Cortex of kidney (tissue), 1 donor: ENCODE data around the gene CD151.

Experiments
- DNase-seq: peaks from one replicate; lab custom pipeline; 2025; lab: John Stamatoyannopoulos, UW

The CD151 gene

GRCh38 chr11:858053-858761 is 25.5 kb downstream of the CD151 start:
- DNase-seq, result no peak

- no peak for DNase-seq
Observed at GRCh38 chr11:858762-859339, 26.1 kb downstream of the CD151 start.

GRCh38 chr11:859394-860131 is 26.8 kb downstream of the CD151 start:
- DNase-seq, result no peak

DNA sequence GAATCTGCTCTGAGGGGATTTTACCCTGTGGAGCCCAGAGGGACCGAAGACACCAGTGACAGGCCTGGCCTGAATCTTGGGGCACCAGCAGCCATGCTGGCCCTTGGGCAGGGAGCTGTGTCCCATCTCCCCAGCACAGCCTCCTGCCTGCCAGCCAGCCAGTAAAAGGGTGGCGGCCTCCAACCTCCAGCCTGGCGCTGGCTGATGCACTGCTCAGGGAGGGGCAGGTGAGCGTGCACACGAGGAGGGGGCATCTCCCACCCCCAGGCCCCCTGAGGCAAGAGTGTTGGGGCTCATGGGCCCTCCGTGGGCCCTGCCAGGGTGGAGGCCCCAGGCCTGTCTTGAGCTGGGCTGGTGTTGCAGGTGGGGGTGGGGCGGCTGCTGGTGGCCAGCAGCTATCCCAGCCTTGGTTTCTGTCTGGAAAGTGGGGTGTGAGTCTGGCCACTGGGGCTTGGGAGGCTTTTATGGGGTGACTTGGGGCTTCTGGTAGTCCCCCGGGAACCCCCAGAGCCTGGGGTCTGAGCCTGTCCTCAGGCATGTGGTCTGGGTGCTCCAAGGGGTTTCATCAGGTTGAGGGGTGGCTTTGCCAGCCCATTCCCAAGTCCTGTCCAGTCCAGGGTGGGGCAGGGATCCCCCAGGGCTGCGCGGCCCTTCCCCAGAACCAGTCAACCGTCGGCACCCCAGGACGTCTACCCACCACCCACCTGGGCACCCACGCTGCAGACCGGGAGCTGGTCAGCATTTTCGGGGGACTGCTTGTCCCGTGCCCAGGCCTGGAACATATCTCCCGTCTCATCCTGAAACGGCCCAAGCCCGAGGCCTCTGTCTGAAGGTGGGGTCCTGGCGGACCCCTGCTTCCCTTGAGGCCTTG is 27.7 kb downstream of the CD151 start:
- DNase-seq, result no peak

GRCh38 chr11:861105-861479 is 28.3 kb downstream of the CD151 start:
- DNase-seq, result no peak

- DNase-seq, result no peak
Observed at GRCh38 chr11:862081-862661, 29.4 kb downstream of the CD151 start.

DNA sequence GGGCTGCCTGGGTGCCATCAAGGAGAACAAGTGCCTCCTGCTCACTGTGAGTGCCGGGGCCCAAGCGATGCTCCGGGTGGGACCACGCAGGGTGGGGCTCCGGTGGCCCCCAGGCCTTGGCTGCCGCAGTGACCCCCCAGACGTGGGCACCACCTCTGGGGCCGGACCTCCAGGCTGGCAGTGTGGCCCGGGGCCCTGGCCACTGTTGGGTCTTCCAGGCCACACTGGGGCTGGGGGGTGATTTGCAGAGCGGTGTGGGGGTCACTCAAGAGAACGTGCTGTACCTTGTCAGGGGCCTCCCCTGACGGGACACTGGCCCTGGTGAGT is 29.9 kb downstream of the CD151 start:
- DNase-seq, result no peak

DNA sequence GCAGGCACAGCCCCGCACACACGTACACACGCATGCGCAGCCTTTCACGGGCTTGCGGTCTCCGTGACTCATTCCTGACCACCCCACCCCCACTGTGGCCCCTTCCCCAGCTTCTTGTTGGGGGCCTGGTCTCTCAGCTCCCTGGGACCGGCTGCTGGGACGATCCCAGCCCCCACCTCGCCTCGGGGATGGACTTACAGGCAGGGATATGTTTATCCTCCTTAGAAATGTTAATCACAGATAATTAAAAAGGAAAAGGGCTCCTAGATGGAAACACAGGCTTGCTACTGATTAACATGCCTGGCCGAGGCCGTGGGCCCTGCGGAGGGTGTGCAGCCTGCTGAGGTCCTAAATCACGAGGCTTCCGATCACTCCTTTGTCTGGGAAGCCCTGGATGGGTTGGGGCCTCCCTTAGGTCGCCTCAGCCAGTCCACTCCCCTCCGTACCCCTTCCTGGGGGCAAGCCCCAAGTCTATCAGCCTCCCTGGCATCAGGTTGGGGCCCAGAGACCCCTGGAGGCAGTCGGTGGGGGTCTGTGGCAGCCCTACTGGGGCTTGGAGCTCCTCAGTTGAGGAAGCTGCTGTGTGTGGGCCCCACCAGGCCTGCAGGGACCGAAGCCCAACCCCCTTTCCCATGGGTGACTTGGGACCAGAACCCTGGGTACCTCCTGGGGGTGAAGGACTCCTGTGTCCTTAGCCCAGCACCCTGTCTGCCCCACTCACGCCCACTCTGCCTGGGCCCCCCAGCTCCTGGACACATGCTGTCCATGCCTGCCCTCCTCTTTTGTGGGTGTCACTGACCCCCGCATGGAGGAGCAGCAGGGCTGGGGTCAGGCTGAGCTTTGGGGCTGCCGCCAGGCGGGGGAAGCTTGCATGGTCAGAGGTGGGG is 30.5 kb downstream of the CD151 start:
- no peak for DNase-seq

DNA sequence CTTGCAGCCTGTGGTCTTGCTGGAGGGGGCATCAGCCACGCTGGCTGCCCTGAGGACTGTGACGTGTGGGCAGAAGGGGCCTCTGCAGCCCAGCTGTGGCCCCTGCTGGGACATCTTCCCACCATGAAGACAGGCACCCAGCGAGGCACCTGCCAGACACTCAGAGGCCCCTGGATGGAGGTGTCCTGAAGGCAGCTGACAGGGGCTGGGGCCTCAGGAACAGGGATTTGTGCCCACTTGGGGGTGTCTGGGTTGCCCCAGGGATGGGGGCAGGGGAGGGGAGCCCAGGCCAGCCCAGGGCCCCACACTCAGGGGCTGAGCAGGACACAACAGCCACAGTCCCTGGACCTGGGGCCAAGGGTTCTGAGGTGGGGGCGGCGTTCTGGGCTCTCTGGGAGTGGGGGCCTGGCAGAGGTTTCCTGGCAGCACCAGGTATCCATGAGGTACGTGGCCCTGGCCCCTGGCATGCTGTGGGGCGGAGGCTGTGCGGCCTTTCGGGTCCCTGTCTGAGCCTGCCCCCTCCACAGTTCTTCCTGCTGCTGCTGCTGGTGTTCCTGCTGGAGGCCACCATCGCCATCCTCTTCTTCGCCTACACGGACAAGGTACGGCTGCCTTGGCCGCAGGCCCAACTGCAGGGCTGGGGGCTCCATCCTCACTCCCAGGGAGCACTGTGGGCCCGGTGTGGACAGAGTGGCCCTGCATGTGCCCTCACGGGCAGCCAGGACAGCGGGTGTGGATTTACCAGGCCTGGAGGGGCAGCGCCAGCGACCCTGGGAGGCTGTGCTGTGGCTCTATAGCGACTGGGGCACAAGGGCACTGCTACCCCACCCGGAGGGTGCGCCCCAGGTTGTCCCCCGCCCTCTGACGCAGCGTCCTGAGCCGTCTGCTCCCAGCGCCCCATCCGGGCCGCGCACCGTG is 31.4 kb downstream of the CD151 start:
- DNase-seq, result no peak

DNA sequence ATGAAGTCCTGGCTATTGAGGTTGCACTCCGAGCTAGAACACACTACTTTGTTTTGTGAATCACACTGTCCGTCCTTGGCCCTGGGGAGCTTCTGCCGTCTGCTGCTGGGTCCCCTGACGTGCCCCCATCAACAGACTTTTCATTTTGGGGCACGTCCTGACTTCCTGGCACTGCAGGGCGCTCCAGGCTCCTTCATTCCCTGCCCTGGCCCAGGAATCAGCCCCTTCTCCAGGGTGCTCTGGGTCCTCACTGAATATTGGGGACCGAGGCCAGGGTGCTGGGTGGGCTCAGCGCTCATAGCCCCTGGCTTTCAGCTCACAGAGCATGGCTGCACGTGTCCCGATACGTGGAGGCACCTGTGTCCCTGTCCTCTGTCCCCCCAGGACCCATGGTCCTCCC is 32.1 kb downstream of the CD151 start:
- no peak for DNase-seq

GRCh38 chr11:865462-866430 is 33.0 kb downstream of the CD151 start:
- no peak for DNase-seq

DNA sequence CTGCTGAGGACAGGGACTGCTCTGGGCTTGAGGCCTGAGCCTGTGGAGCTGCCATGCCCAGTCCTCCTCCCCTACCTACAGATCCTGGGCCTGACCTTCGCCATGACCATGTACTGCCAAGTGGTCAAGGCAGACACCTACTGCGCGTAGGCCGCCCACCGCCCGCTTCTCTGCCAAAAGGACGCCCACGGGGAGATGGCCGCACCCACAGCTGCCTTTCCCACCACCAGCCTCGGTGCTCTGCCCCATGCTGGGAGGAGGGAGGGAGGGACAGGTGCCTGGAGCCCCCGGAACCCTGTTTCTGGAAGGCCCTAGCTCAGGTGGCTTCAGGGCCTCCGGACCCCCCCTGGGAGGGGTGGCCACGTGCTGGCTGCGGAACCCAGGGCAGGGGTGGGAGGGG is 33.7 kb downstream of the CD151 start:
- DNase-seq, result no peak

DNA sequence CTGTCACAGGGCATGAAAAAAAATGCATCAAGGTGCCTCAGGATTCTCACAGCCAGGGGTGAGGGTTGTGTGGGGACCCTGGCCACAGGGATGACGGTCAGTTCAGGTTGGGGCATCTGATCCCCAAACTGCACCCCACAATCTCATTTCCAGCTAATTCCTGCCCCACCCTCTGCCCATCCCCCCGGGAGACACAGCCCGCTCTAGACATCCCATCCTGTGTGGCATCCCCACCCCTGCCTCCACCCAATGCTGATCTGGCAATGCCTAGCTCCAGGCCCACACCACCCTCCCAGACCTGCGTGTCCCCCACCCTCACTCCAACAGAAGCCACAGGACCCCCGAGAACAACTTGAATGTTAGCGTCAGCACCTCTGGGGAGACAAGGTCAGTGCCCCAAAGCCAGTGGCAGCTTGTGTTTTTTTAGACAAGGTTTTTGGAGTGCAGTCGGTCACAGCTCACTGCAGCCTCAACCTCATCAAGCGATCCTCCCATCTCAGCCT is 35.2 kb downstream of the CD151 start:
- no peak for DNase-seq

DNA sequence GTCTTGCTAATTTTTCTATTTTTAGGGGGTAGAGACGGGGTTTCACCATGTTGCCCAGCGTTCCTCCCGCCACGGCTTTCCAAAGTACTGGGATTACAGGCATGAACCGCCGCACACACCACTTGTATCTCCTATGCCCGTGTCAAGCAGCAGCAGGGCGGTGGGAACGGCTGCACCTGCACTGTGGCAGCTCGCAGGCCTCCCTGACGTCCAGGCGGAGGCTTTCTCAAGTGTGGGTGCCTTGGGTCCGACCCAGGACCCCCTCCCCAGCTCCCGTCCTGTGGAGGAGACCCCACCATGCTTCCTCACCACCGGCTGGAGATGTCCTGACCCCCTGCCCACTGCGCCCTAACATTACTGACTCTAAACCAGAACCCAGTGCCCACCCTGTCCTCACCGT is 35.6 kb downstream of the CD151 start:
- DNase-seq, result no peak

GRCh38 chr11:868802-869201 is 36.0 kb downstream of the CD151 start:
- no peak for DNase-seq

- DNase-seq, result no peak
Observed at GRCh38 chr11:869399-870126, 36.8 kb downstream of the CD151 start.

GRCh38 chr11:870127-870413 is 37.3 kb downstream of the CD151 start:
- DNase-seq, result no peak

GRCh38 chr11:870418-870817 is 37.7 kb downstream of the CD151 start:
- no peak for DNase-seq
